Motor neuron (in vitro differentiated cells): ENCODE results near the gene PALM2AKAP2. TPM values are rescaled to one million over a fixed set of nuclear protein-coding genes. Genes with fewer than 3 reads are reported as not detected.
A peak's percentile ranks its signal among the peaks of the same experiment; 100 is the strongest.

Source experiments
- ATAC-seq, 8 experiments: fragments of 200-7000 bp; cut with Tn5 transposase; replicated peaks in 6 of 8; 2 replicates each; pipeline ENCODE4 v1.8.0; 2021; ENCODE audit warnings: mild to moderate bottlenecking in 8 of 8, moderate library complexity in 8 of 8
- H3K27ac ChIP-seq, 2 donors: fragments of 250-450 bp; sonication (Bioruptor Pico); 2 replicates each; pipeline ENCODE4 v1.9.0; 2021; ENCODE audit warnings: antibody characterized with exemption in 2 of 2, mild to moderate bottlenecking in 2 of 2, moderate library complexity in 1 of 2
- H3K4me1 ChIP-seq, 2 donors: fragments of 250-450 bp; sonication (Bioruptor Pico); replicated peaks in 1 of 2; 2 replicates each; pipeline ENCODE4 v1.6.1; 2021; ENCODE audit warnings: antibody characterized with exemption in 2 of 2, mild to moderate bottlenecking in 2 of 2, moderate library complexity in 1 of 2
- H3K4me3 ChIP-seq, 5 donors: fragments of 250-450 bp; sonication (Bioruptor Pico); 2 replicates each; pipeline ENCODE4 v1.9.0; 2021; ENCODE audit warnings: antibody characterized with exemption in 5 of 5, mild to moderate bottlenecking in 5 of 5, moderate library complexity in 4 of 5
- WGBS, 10 experiments: fragments of 450-650 bp; shearing (Covaris generic); methylation state at CpG; one replicate each; pipeline ENCODE4 v1.0.0; 2022; 5-methylcytosine and 5-hydroxymethylcytosine counted together
- in situ Hi-C, 9 experiments: fragments of 400-800 bp; cut with MboI; loops; one replicate each; pipeline ENCODE4 v1.15.0; 2021; ENCODE audit warnings: low sequenced_read_pairs in 9 of 9, low pct_unique_long_range_greater_than_20kb in 2 of 9; ENCODE audit not compliant: unreplicated experiment in 9 of 9
- total RNA-seq, 8 experiments: library from RNA; unstranded; fragments of 300-600 nt; gene quantifications; 2 replicates each; pipeline versions ENCODE4 v1.2.3 to v1.2.4, GENCODE V29; 2022

Gene PALM2AKAP2
- total RNA-seq, result 10 to 100 TPM in 2 of 8 experiments, 1 to 10 TPM in 2, under 1 TPM in 4; 0.14 to 20.2 (median 1.1) TPM

DNA sequence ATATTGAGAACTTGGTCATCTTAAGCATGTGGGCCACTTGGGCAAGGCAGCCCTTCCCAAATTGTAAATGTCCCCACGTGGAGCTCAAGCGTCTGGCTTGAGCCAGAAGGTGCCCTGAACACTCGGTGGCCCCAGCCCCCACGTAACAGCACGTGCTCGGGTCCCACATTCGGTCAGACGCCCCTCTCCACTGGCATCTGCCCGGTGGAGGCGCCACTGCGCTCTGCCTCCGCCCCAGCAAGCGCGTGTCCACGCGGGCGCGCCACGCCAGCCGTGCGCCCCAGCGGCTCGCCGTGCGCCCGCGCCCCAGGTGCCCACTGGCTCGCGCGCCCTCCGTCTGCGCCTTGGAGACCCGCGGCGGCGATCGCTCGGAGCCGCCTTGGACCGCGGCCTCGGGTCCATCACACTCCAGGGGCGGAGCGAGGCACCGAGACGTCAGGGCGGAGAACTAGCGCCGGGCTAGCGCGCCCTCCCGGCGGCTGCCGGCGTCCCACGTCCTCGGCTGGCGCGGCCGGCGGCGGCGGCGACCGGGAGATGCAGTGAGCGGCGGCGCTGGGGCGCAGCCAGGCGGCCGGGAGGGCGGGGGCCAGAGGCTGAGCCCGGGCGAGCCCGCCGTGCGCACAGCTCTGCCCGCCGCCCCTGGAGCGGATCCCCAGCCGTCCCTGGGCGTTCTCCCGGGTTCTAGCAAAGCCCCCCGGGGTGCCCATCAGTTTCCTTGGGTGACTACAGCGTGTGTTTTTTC is at the start of gene PALM2AKAP2:
PALM2AKAP2 (plus strand) TSS at position 488 of the 742 bp plus-strand sequence. CDS start 291 bp downstream, outside the sequence.
- no peak within 1 kb of the TSS for H3K27ac ChIP-seq
- peak within 1 kb of the TSS; percentile 52 to 55 (median 55) for H3K4me3 ChIP-seq
- in situ Hi-C loops, result no loop called here
- no peaks in the 10 kb centered on the region for H3K4me1 ChIP-seq
- WGBS, 10 experiments, result 0 to 13% (median 4%) methylated on average over 3 to 19 of the region's 85 CpGs; no CpG with 5 or more reads in 7 of the 10 experiments
- peak; percentile 87 to 95 (median 94) for ATAC-seq

- Histone ChIP-seq H3K27ac (no peak overlapping the region), H3K4me3 (no peak overlapping the region), H3K4me1 (no peaks in the 10 kb centered on the region)
- ATAC-seq, result peak in 2 of 8 experiments; percentile 46 to 83
- whole genome bisulfite sequencing, 10 experiments, result 9 to 85% (median 63%) methylated on average over 2 to 3 of the region's 3 CpGs; no CpG with 5 or more reads in 1 of the 10 experiments
- in situ Hi-C loops, result no loop called here
These were observed 49.8 kb upstream of the PALM2AKAP2 start for GRCh38 chr9:109730228-109730627.

- in situ Hi-C loops, result no loop called here
- Histone ChIP-seq H3K27ac (no peak overlapping the region), H3K4me1 (no peaks in the 10 kb centered on the region), H3K4me3 (no peak overlapping the region)
- peak in 2 of 8 experiments; percentile 26 to 45 for ATAC-seq
- 0 to 80% (median 45%) methylated on average over 1 to 2 of the region's 2 CpGs for WGBS, 10 experiments
These were observed 46.3 kb upstream of the PALM2AKAP2 start for GRCh38 chr9:109733690-109734089.

DNA sequence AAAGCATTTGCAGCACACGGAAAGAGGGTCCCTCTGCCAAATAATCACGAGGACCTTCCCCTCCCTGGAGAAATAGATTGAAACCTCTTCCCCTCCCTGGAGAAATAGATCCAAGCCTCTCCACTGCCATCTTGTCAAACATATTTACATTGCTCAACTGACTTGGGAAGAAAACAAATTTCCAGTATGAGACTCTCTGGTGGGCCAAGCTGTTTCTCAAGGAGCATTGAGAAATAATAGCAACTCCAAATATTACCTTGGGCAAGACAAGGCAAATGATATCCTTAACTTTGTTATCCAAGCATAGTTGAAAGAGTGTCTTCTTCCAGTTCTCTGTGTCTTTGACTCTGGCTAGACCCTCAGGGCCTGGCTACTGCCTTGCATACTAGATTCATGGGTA is 45.2 kb upstream of the PALM2AKAP2 start:
- no peak for ATAC-seq
- WGBS, 10 experiments, result 0 to 66% (median 55%) methylated on average over 1 to 2 of the region's 2 CpGs; no CpG with 5 or more reads in 3 of the 10 experiments
- in situ Hi-C loops, result no loop called here
- Histone ChIP-seq H3K4me1 (no peaks in the 10 kb centered on the region), H3K4me3 (no peak overlapping the region), H3K27ac (no peak overlapping the region)

DNA sequence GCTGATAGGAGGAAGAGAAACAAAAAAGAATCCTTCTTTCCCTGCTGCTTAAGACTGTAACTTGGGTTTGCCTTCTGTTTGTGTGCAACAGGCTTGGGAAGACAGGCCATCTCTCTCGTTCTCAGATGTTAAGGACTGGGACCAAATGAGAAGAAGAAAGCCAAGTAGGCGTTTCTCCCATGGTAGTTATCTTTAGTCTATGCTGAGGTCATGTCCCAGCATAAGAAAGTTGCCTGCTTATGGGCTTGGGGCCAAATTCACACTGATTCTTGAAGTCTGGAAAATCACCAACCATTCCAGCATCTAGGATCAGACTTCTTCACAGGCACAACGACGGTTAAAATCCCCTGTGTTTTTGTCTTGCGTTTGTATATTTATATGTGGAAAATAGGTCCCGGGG is 44.2 kb upstream of the PALM2AKAP2 start:
- no peak for ATAC-seq
- no peaks in the 10 kb centered on the region for H3K4me1 ChIP-seq
- no peak overlapping the region for H3K27ac ChIP-seq
- no peak overlapping the region for H3K4me3 ChIP-seq
- WGBS, 10 experiments, result 57 to 100% (median 86%) methylated on average over 1 to 6 of the region's 6 CpGs; no CpG with 5 or more reads in 1 of the 10 experiments
- in situ Hi-C loops, result no loop called here

- 71 to 83% (median 78%) methylated on average over 1 of the region's 1 CpG; no CpG with 5 or more reads in 7 of the 10 experiments for WGBS, 10 experiments
- Histone ChIP-seq H3K4me3 (no peak overlapping the region), H3K27ac (no peak overlapping the region), H3K4me1 (no peaks in the 10 kb centered on the region)
- in situ Hi-C loops, result no loop called here
- ATAC-seq, result peak in 2 of 8 experiments; percentile 29 to 51
These were observed 42.7 kb upstream of the PALM2AKAP2 start for GRCh38 chr9:109737295-109737694.

DNA sequence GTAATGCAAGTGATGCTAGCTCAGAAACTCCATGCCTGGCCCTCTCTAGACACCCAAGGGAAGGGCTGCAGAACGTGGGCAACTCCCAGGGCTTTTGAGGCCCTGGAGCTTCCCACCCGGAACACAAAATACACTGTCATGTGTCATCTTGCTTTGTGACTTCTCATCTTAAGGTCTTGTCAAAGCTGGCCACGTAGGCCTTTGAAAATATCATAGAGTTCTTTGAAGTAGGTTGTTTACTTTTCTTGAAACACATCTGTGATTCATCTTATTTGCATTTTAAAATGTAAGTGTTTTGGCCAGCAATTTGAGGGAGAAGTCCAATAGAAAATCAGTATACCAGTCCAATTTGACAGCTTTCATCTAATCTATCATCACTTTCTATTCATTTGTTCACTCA is 40.2 kb upstream of the PALM2AKAP2 start:
- peak in 2 of 8 experiments; percentile 15 to 32 for ATAC-seq
- WGBS, 10 experiments, result 0 to 100% (median 75%) methylated on average over 1 to 3 of the region's 3 CpGs; no CpG with 5 or more reads in 3 of the 10 experiments
- no peak overlapping the region for H3K27ac ChIP-seq

DNA sequence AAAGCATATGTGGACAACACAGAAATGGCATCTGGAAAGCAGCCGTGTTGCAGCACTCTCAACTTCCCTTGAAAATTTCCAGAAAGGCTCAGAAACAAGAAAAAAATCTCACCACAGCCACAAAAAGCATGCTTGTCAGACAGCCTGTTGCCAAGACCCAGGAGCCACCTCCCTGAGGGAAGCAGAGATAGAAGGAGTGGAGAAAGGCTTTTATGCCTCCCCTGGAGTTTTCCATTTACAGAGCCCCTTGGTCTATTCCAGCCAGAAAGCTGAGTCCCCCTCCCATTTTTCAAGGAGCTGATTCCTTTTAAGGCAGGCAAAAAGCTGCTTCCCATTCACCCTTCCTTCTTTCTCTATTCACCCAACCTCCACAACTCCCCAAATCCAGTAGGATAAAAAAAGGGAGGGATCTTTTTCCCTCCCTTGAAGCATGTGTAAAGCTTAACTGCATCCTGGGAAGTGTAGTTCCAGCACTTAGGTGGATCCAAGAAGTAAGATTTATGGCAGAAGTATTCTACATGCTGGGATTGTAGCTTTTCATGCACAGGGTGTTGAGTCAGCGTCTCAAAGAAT is 37.1 kb upstream of the PALM2AKAP2 start:
- Histone ChIP-seq H3K4me1 (no peaks in the 10 kb centered on the region), H3K4me3 (no peak overlapping the region), H3K27ac (no peak overlapping the region)
- ATAC-seq, result peak in 4 of 8 experiments; percentile 13 to 64 (median 38)
- in situ Hi-C loops, result no loop called here
- WGBS, 10 experiments, result 0 to 63% (median 33%) methylated on average over 1 to 2 of the region's 2 CpGs; no CpG with 5 or more reads in 4 of the 10 experiments

More for the DNA sequence above, 40.2 kb upstream of the PALM2AKAP2 start:
- in situ Hi-C loops, result no loop called here
- no peak overlapping the region for H3K4me3 ChIP-seq
- H3K4me1 ChIP-seq, result no peaks in the 10 kb centered on the region

DNA sequence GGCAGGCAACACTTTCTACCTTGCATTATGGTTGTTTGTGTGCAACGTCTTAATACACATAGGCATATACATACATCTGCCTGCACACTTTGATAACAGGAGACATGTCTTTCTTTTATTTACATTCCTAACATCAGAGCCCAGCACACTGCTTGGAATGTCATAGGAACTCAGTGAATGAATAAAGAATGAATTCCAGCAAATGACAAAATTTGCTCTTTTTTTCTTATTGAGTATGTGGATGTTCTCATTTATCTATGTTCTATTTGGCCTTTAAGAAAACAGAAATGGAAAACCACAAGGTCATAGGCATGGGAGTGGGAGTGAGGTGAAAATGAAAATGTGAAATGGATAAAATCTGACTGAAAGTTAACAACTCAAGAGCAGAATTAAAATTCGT is 36.3 kb upstream of the PALM2AKAP2 start:
- Histone ChIP-seq H3K4me1 (no peaks in the 10 kb centered on the region), H3K27ac (no peak overlapping the region), H3K4me3 (no peak overlapping the region)
- WGBS, 10 experiments, result 0 to 100% (median 50%) methylated on average over 1 to 2 of the region's 2 CpGs; no CpG with 5 or more reads in 1 of the 10 experiments
- peak in 2 of 8 experiments; percentile 19 to 35 for ATAC-seq
- in situ Hi-C loops, result no loop called here

DNA sequence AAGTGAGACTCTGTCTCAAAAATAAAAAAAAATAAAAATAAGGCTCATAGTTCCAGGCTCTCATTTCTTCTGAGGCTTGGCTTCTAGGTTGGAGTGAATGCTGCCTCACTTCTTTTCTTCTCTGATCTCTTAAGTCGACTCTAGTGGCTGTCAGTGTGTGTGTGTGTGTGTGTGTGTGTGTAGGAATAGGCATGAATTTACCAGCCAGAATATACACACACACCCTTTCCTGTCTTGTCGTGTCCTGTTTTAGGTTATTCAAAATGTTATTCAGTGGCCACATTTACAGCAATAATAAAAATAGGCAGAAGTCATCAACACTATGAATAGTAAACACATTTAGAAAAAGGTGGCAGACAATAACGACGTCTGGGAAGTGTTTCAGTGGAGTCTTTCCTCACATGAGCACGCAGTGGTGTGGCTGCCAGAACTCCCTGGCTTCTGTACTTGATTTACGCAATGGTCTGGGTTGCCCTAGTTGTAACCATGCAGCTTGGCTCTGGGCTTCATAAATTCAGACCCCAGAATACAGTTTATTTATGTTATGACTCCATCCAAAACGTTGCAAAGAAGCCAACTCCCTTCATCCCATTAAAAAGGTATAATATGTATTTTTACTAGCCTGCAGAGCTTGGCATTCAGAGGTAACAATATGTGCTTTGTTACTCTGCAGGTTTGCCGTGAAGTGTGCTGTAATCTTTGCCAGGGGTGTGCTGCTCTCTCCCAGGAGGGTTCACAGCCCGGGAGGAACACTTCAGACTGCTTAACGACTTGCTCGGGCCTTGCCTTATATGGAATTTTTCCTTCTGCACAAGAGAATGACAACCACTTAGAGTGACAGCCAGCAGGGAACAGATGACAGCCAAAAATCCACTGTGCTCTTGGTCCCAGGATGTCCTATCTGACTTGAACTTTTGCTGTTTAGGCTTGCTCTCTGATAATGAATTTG is 34.4 kb upstream of the PALM2AKAP2 start:
- in situ Hi-C loops, result no loop called here
- Histone ChIP-seq H3K4me1 (no peaks in the 10 kb centered on the region), H3K4me3 (no peak overlapping the region), H3K27ac (no peak overlapping the region)
- peak in 6 of 8 experiments; percentile 32 to 84 (median 70) for ATAC-seq
- WGBS, 10 experiments, result 0 to 100% (median 52%) methylated on average over 1 to 8 of the region's 11 CpGs; no CpG with 5 or more reads in 1 of the 10 experiments

GRCh38 chr9:109751253-109751652 is 28.7 kb upstream of the PALM2AKAP2 start:
- in situ Hi-C loops, result no loop called here
- ATAC-seq, result peak in 2 of 8 experiments; percentile 79 to 83
- 4 to 34% (median 23%) methylated on average over 3 to 7 of the region's 7 CpGs for WGBS, 10 experiments
- Histone ChIP-seq H3K4me3 (no peak overlapping the region), H3K4me1 (no peaks in the 10 kb centered on the region), H3K27ac (no peak overlapping the region)

DNA sequence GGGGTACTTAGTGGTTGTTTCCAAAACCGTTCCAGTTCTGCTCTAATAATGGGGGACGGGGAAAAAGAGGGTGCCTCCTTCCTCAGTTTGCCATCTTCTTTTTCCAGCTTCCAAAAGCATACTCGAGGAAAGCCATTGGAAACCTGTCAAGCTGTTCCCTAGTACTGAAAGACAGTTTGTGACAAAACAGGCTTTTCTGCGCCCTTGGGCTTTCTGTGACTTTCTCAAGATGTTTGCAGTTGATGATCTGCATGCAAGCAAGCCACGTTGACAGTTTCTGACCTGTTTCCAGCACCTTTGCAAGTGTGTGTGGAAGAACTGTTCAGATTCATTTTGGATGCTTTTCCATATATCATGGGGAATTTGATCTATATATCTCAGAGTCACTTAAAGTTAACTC is 26.7 kb upstream of the PALM2AKAP2 start:
- H3K27ac ChIP-seq, result no peak overlapping the region

More for the DNA sequence above, 26.7 kb upstream of the PALM2AKAP2 start:
- H3K4me3 ChIP-seq, result no peak overlapping the region
- no peak for ATAC-seq
- 20 to 100% (median 79%) methylated on average over 1 to 4 of the region's 5 CpGs; no CpG with 5 or more reads in 2 of the 10 experiments for WGBS, 10 experiments
- no peaks in the 10 kb centered on the region for H3K4me1 ChIP-seq
- in situ Hi-C loops, result no loop called here
